NCI-H526 treated with DMSO at 0.1 percent for 48 hours (cell line): ENCODE data around the gene MARVELD1.
A peak's percentile ranks its signal among the peaks of the same experiment; 100 is the strongest.
"Not testable (repeated sequence)": the region's sequence is repeated elsewhere in the genome, so short reads cannot be mapped to it uniquely, and the experiment has no call there.

Experiments used
- DNase-seq: peaks from one replicate; lab custom pipeline; 2025; lab: John Stamatoyannopoulos, UW

The MARVELD1 gene

GRCh38 chr10:97690133-97690532 lies 23.4 kb upstream of the MARVELD1 start:
- no peak for DNase-seq

- not testable (repeated sequence) for DNase-seq
Measured at GRCh38 chr10:97698072-97698655, 15.4 kb upstream of the MARVELD1 start.

- peak; percentile 13 for DNase-seq
Measured at GRCh38 chr10:97701438-97702069, 12.0 kb upstream of the MARVELD1 start.

- no peak for DNase-seq
Measured at GRCh38 chr10:97703398-97704067, 10.0 kb upstream of the MARVELD1 start.

- no peak for DNase-seq
Measured at GRCh38 chr10:97704341-97704740, 9.2 kb upstream of the MARVELD1 start.

- no peak for DNase-seq
Measured at GRCh38 chr10:97705006-97705670, 8.4 kb upstream of the MARVELD1 start.

GRCh38 chr10:97707134-97707861 lies 6.2 kb upstream of the MARVELD1 start:
- no peak for DNase-seq

- no peak for DNase-seq
Measured at GRCh38 chr10:97708167-97708566, 5.4 kb upstream of the MARVELD1 start.

- no peak for DNase-seq
Measured at GRCh38 chr10:97708976-97709946, 4.3 kb upstream of the MARVELD1 start.

GRCh38 chr10:97711640-97712572 lies 1.6 kb upstream of the MARVELD1 start:
- DNase-seq = no peak

- peak; percentile 22 for DNase-seq
Measured at GRCh38 chr10:97713826-97714400, 383 bp downstream of the MARVELD1 start.

- DNase-seq = no peak
Measured at GRCh38 chr10:97714401-97715258, 1.1 kb downstream of the MARVELD1 start.

GRCh38 chr10:97715259-97715874 lies 1.8 kb downstream of the MARVELD1 start:
- no peak for DNase-seq

GRCh38 chr10:97717627-97718026 lies 4.1 kb downstream of the MARVELD1 start:
- no peak for DNase-seq

GRCh38 chr10:97718178-97718577 lies 4.6 kb downstream of the MARVELD1 start:
- no peak for DNase-seq

GRCh38 chr10:97718659-97719142 lies 5.2 kb downstream of the MARVELD1 start:
- no peak for DNase-seq

GRCh38 chr10:97719602-97720001 lies 6.1 kb downstream of the MARVELD1 start:
- no peak for DNase-seq
